ENCODE results near the gene RHOT2.
A peak's percentile ranks its signal among the peaks of the same experiment; 100 is the strongest.

RHOT2 gene

GRCh38 chr16:632486-633335, 35.2 kb upstream of the RHOT2 start:
- DNase-seq (ENCODE audit: low read depth in 2 of 2): no peak

GRCh38 chr16:633336-634050, 34.4 kb upstream of the RHOT2 start:
- DNase-seq (ENCODE audit: low read depth in 2 of 2): no peak

- DNase-seq (ENCODE audit: low read depth in 2 of 2): no peak
These were observed 33.8 kb upstream of the RHOT2 start for GRCh38 chr16:634051-634670.

- no peak for DNase-seq (ENCODE audit: low read depth in 2 of 2)
These were observed 32.9 kb upstream of the RHOT2 start for GRCh38 chr16:634996-635395.

- no peak for DNase-seq (ENCODE audit: low read depth in 2 of 2)
These were observed 32.2 kb upstream of the RHOT2 start for GRCh38 chr16:635573-636205.

- peak; percentile 76 to 78 for DNase-seq (ENCODE audit: low read depth in 2 of 2)
These were observed 31.5 kb upstream of the RHOT2 start, which contains the start of gene METTL26 for GRCh38 chr16:636206-637080. Gene METTL26, minus strand, starts transcription at chr16:636305. Its CDS starts 15 bp downstream, at chr16:636290.

- peak; percentile 67 to 74 for DNase-seq (ENCODE audit: low read depth in 2 of 2)
These were observed 30.6 kb upstream of the RHOT2 start for GRCh38 chr16:637081-638018.

GRCh38 chr16:638034-638543, 29.8 kb upstream of the RHOT2 start:
- DNase-seq (ENCODE audit: low read depth in 2 of 2): no peak

GRCh38 chr16:638836-639235, 29.1 kb upstream of the RHOT2 start:
- DNase-seq (ENCODE audit: low read depth in 2 of 2): no peak

GRCh38 chr16:640614-641013, 27.3 kb upstream of the RHOT2 start:
- no peak for DNase-seq (ENCODE audit: low read depth in 2 of 2)

- no peak for DNase-seq (ENCODE audit: low read depth in 2 of 2)
These were observed 26.4 kb upstream of the RHOT2 start, which contains the start of gene MCRIP2 for GRCh38 chr16:641326-642188. Gene MCRIP2, plus strand, starts transcription at chr16:641828. Its CDS starts 164 bp downstream, at chr16:641992.

GRCh38 chr16:642189-643049, 25.5 kb upstream of the RHOT2 start:
- no peak for DNase-seq (ENCODE audit: low read depth in 2 of 2)

GRCh38 chr16:643050-643368, 24.9 kb upstream of the RHOT2 start:
- DNase-seq (ENCODE audit: low read depth in 2 of 2): no peak

GRCh38 chr16:644556-644955, 23.4 kb upstream of the RHOT2 start:
- no peak for DNase-seq (ENCODE audit: low read depth in 2 of 2)

- no peak for DNase-seq (ENCODE audit: low read depth in 2 of 2)
These were observed 21.9 kb upstream of the RHOT2 start for GRCh38 chr16:645852-646678.

GRCh38 chr16:646679-647172, 21.2 kb upstream of the RHOT2 start:
- no peak for DNase-seq (ENCODE audit: low read depth in 2 of 2)
